ENCODE data around the gene PAK3.

The PAK3 gene

DNA sequence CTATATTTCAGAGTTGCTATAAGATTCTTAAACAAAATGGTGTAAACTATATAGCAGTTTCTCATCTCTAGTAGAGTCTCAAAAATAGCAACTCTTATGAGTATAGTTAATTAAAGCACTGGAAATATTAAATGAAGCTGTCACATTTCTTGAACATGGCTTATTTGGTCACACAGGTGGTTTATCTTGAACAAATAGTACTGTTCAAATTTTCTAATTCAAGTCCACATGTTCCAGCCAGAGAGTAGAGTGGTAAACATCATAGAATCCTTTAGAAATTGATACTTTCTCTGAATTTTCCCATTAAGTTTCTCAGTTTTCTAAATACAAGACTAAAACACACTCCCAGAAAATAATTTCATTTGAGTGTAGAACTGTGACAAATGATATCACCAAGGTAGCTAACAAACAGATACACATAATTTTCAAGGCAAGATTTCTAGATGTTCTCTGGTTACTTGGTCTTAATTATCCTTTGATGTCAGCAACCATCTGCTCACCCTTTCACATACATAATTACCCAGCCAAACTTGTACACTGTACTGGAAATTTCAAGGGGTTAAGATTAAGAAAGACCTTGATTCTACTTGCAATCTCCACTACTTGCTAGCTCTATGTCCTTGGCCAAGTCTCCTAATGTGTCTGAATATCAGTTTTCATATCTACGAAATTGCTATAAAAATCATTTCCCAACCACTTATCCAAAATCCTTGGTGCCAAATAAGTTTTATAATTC lies 24.3 kb upstream of the PAK3 start:
- Histone ChIP-seq H4K20me1 (ENCODE audit: low read depth, low read length) (no peaks in the 10 kb centered on the region), H3F3A (ENCODE audit: insufficient read depth) (no peaks in the 10 kb centered on the region), H3K36me3 (ENCODE audit: low read length) (no peaks in the 10 kb centered on the region), H3K9me3 (ENCODE audit: insufficient read depth, low read length) (no peaks in the 10 kb centered on the region), H3K4me2 (ENCODE audit: low read depth, low read length, poor library complexity, severe bottlenecking) (no peak overlapping the region), H3K9ac (ENCODE audit: low read length) (no peak overlapping the region), H2AFZ (ENCODE audit: low read depth, low read length, severe bottlenecking) (no peak overlapping the region), H3K27me3 (ENCODE audit: low read length) (no peaks in the 10 kb centered on the region), H3K27ac (ENCODE audit: low read depth, low read length) (no peak overlapping the region), H3K9me2 (replicated peaks; ENCODE audit: insufficient read depth, low read length) (no peaks in the 10 kb centered on the region), H3K79me2 (ENCODE audit: insufficient read depth, low read length) (no peaks in the 10 kb centered on the region), H3K4me3 (ENCODE audit: insufficient read depth, low read length, poor library complexity, severe bottlenecking) (no peak overlapping the region)
- TF ChIP-seq EZH2phosphoT487 (conservative IDR thresholded peaks at IDR 0.05; ENCODE audit: low read length) = no peak
- TF ChIP-seq CTCF (IDR thresholded peaks at IDR 0.05; ENCODE audit: insufficient read depth, low read length, poor library complexity, severe bottlenecking) = no peak

GRCh38 chrX:111083081-111083480 lies 12.9 kb upstream of the PAK3 start:
- Histone ChIP-seq H2AFZ (ENCODE audit: low read depth, low read length, severe bottlenecking) (no peak overlapping the region), H3K79me2 (ENCODE audit: insufficient read depth, low read length) (no peaks in the 10 kb centered on the region), H3K27ac (ENCODE audit: low read depth, low read length) (no peak overlapping the region), H3K9ac (ENCODE audit: low read length) (no peak overlapping the region), H3K4me3 (ENCODE audit: insufficient read depth, low read length, poor library complexity, severe bottlenecking) (no peak overlapping the region), H3K9me3 (ENCODE audit: insufficient read depth, low read length) (no peaks in the 10 kb centered on the region), H3K9me2 (replicated peaks; ENCODE audit: insufficient read depth, low read length) (no peaks in the 10 kb centered on the region), H3K36me3 (ENCODE audit: low read length) (no peaks in the 10 kb centered on the region), H3K4me2 (ENCODE audit: low read depth, low read length, poor library complexity, severe bottlenecking) (no peak overlapping the region), H3K27me3 (ENCODE audit: low read length) (no peaks in the 10 kb centered on the region), H4K20me1 (ENCODE audit: low read depth, low read length) (no peaks in the 10 kb centered on the region), H3F3A (ENCODE audit: insufficient read depth) (no peaks in the 10 kb centered on the region)
- no peak for TF ChIP-seq CTCF (IDR thresholded peaks at IDR 0.05; ENCODE audit: insufficient read depth, low read length, poor library complexity, severe bottlenecking)
- no peak for TF ChIP-seq EZH2phosphoT487 (conservative IDR thresholded peaks at IDR 0.05; ENCODE audit: low read length)

DNA sequence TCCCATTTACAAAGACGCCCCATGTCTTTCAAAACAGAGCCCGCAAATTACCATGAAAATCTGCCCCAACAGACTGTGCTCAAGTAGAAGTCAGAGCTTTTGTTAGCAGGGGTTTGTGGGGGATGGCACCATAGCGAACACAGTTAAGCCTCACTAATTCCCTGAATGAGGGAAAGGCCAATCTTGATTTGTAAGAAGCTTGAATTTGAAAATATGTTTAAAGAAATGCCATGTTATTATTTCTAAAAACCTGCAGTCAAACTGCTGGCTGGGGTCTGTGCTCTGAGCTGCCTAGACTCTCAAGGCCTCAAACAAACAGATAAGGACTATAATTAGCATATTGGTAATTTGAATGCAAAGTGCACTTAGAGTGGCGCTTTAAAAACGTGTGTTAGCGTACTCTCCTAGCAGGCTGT lies 9.4 kb upstream of the PAK3 start:
- Histone ChIP-seq H4K20me1 (ENCODE audit: low read depth, low read length) (no peaks in the 10 kb centered on the region), H2AFZ (ENCODE audit: low read depth, low read length, severe bottlenecking) (no peak overlapping the region), H3K9ac (ENCODE audit: low read length) (no peak overlapping the region), H3K79me2 (ENCODE audit: insufficient read depth, low read length) (no peaks in the 10 kb centered on the region), H3K27ac (ENCODE audit: low read depth, low read length) (no peak overlapping the region), H3K9me3 (ENCODE audit: insufficient read depth, low read length) (no peaks in the 10 kb centered on the region), H3K4me2 (ENCODE audit: low read depth, low read length, poor library complexity, severe bottlenecking) (no peak overlapping the region), H3K9me2 (replicated peaks; ENCODE audit: insufficient read depth, low read length) (no peaks in the 10 kb centered on the region), H3K4me3 (ENCODE audit: insufficient read depth, low read length, poor library complexity, severe bottlenecking) (no peak overlapping the region), H3K36me3 (ENCODE audit: low read length) (no peaks in the 10 kb centered on the region), H3F3A (ENCODE audit: insufficient read depth) (no peaks in the 10 kb centered on the region), H3K27me3 (ENCODE audit: low read length) (no peaks in the 10 kb centered on the region)
- TF ChIP-seq EZH2phosphoT487 (conservative IDR thresholded peaks at IDR 0.05; ENCODE audit: low read length) (no peak), CTCF (IDR thresholded peaks at IDR 0.05; ENCODE audit: insufficient read depth, low read length, poor library complexity, severe bottlenecking) (no peak)
